ENCODE results near the gene PVRIG. TPM values are rescaled to one million over a fixed set of nuclear protein-coding genes. Genes with fewer than 3 reads are reported as not detected.
A peak's percentile ranks its signal among the peaks of the same experiment; 100 is the strongest.

Gene PVRIG
- total RNA-seq, 1 donor from 2014 or later, result not detected

GRCh38 chr7:100185726-100186125, 34.0 kb upstream of the PVRIG start:
- no peaks in the 10 kb centered on the region for H3K36me3 Mint-ChIP-seq (ENCODE audit: low read depth, unreplicated experiment)
- DNase-seq (ENCODE audit: low read depth) (no peak), FAIRE-seq (no peak)
- Histone ChIP-seq H3K36me3 (ENCODE audit: insufficient read depth, low read length) (no peaks in the 10 kb centered on the region), H3K9ac (ENCODE audit: low read length) (no peak overlapping the region), H4K20me1 (ENCODE audit: insufficient read depth, low read length) (no peaks in the 10 kb centered on the region), H3K4me2 (ENCODE audit: low read length) (no peak overlapping the region), H3K4me1 (ENCODE audit: insufficient read depth, low read length) (no peaks in the 10 kb centered on the region), H3K27ac (ENCODE audit: low read depth, low read length) (no peak overlapping the region), H3K4me3 (ENCODE audit: insufficient read depth, low read depth, low read length) (no peak overlapping the region), H2AFZ (ENCODE audit: low read depth, low read length) (no peak overlapping the region), H3K27me3 (ENCODE audit: insufficient read depth, low read length) (no peaks in the 10 kb centered on the region), H3K79me2 (ENCODE audit: insufficient read depth, low read length) (no peaks in the 10 kb centered on the region), H3K9me3 (ENCODE audit: insufficient read depth, low read depth, low read length) (no peaks in the 10 kb centered on the region)
- H3K4me1 Mint-ChIP-seq (ENCODE audit: low read depth, unreplicated experiment), result peaks cover 5% of the 10 kb centered on the region
- H3K4me3 Mint-ChIP-seq (ENCODE audit: unreplicated experiment), result no peak overlapping the region
- no peak overlapping the region for H3K27ac Mint-ChIP-seq (ENCODE audit: unreplicated experiment)
- H3K9me3 Mint-ChIP-seq (ENCODE audit: unreplicated experiment), result no peaks in the 10 kb centered on the region
- H3K27me3 Mint-ChIP-seq (ENCODE audit: low read depth, unreplicated experiment), result peaks cover 20% of the 10 kb centered on the region
- no peak for TF ChIP-seq EZH2 (IDR thresholded peaks at IDR 0.05; ENCODE audit: insufficient read depth, low read length)
- no peak for TF ChIP-seq CTCF (IDR thresholded peaks at IDR 0.05; ENCODE audit: insufficient read depth, low read depth, low read length)

DNA sequence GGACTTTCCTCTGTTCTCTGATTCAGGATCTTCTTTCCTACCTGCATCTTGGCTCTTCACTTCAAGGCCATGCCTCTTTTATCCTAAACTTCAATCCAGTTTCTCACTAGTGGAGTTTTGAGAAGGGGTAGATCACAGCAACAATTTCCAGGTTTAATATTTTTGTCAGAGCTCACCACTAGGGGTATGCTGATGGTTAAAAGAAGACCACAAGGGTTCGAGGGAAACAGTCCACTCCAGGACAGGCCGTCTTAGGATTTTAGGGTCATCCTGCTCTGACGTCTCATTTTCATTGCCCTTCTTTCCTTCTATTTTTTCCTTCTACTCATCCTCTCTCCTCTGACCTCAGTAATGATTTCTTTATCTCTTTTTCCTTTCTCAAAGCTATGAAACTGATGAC, 30.7 kb upstream of the PVRIG start:
- Histone ChIP-seq H3K4me1 (ENCODE audit: insufficient read depth, low read length) (no peaks in the 10 kb centered on the region), H3K9me3 (ENCODE audit: insufficient read depth, low read depth, low read length) (no peaks in the 10 kb centered on the region), H3K36me3 (ENCODE audit: insufficient read depth, low read length) (no peaks in the 10 kb centered on the region), H3K27ac (ENCODE audit: low read depth, low read length) (no peak overlapping the region), H3K9ac (ENCODE audit: low read length) (no peak overlapping the region), H3K79me2 (ENCODE audit: insufficient read depth, low read length) (no peaks in the 10 kb centered on the region), H3K4me3 (ENCODE audit: insufficient read depth, low read depth, low read length) (no peak overlapping the region), H3K27me3 (ENCODE audit: insufficient read depth, low read length) (no peaks in the 10 kb centered on the region), H2AFZ (ENCODE audit: low read depth, low read length) (no peak overlapping the region), H3K4me2 (ENCODE audit: low read length) (no peak overlapping the region), H4K20me1 (ENCODE audit: insufficient read depth, low read length) (no peaks in the 10 kb centered on the region)
- H3K4me3 Mint-ChIP-seq (ENCODE audit: unreplicated experiment), result no peak overlapping the region
- DNase-seq (ENCODE audit: low read depth) (no peak), FAIRE-seq (no peak)
- TF ChIP-seq EZH2 (IDR thresholded peaks at IDR 0.05; ENCODE audit: insufficient read depth, low read length), result no peak
- TF ChIP-seq CTCF (IDR thresholded peaks at IDR 0.05; ENCODE audit: insufficient read depth, low read depth, low read length), result no peak
- no peaks in the 10 kb centered on the region for H3K9me3 Mint-ChIP-seq (ENCODE audit: unreplicated experiment)
- no peak overlapping the region for H3K27ac Mint-ChIP-seq (ENCODE audit: unreplicated experiment)
- no peaks in the 10 kb centered on the region for H3K36me3 Mint-ChIP-seq (ENCODE audit: low read depth, unreplicated experiment)
- peaks cover 12% of the 10 kb centered on the region for H3K4me1 Mint-ChIP-seq (ENCODE audit: low read depth, unreplicated experiment)
- H3K27me3 Mint-ChIP-seq (ENCODE audit: low read depth, unreplicated experiment), result peaks cover 13% of the 10 kb centered on the region

DNA sequence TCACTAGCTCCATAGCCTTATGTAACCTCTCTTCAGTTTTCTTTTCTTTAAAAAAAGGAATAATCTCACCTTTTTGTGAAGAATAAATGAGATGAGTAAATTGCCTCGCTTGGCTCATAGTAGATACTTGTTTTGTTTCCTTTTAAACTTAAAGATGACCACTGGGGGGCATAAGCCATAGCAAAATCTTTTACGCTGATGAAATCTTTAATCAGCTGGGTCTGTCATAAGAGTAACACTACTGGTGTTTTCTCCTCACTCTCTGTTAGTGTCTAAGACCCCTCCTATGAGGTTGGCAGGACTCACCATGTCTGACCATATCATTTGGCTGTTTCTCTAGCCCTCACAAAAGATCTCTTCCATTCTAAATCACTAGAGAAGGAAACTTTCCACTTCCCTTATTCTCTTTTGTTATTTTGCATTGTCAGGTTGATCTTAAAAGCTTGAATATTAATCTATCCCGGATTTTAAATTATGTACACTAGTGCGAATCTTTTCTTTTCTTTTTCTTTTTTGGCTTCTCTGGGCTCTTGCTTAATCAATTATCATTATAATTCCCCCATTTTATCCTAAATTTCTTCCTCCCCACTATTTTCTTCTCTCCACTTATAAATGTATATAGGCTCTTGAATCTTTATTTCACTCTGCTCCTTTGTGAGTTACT, 29.6 kb upstream of the PVRIG start:
- no peak overlapping the region for H3K9ac ChIP-seq (ENCODE audit: low read length)
- peak; percentile 18 for DNase-seq (ENCODE audit: low read depth)
- H3K27ac ChIP-seq (ENCODE audit: low read depth, low read length), result no peak overlapping the region
- FAIRE-seq, result peak; percentile 45
- H3K4me1 ChIP-seq (ENCODE audit: insufficient read depth, low read length), result no peaks in the 10 kb centered on the region
- H3K4me1 Mint-ChIP-seq (ENCODE audit: low read depth, unreplicated experiment), result peaks cover 12% of the 10 kb centered on the region
- H3K36me3 ChIP-seq (ENCODE audit: insufficient read depth, low read length), result no peaks in the 10 kb centered on the region
- no peaks in the 10 kb centered on the region for H3K9me3 Mint-ChIP-seq (ENCODE audit: unreplicated experiment)
- H2AFZ ChIP-seq (ENCODE audit: low read depth, low read length), result no peak overlapping the region
- no peaks in the 10 kb centered on the region for H3K36me3 Mint-ChIP-seq (ENCODE audit: low read depth, unreplicated experiment)
- H4K20me1 ChIP-seq (ENCODE audit: insufficient read depth, low read length), result no peaks in the 10 kb centered on the region
- TF ChIP-seq EZH2 (IDR thresholded peaks at IDR 0.05; ENCODE audit: insufficient read depth, low read length) (no peak), CTCF (IDR thresholded peaks at IDR 0.05; ENCODE audit: insufficient read depth, low read depth, low read length) (peak; percentile 38)
- H3K4me3 ChIP-seq (ENCODE audit: insufficient read depth, low read depth, low read length), result no peak overlapping the region
- no peaks in the 10 kb centered on the region for H3K79me2 ChIP-seq (ENCODE audit: insufficient read depth, low read length)
- H3K27me3 Mint-ChIP-seq (ENCODE audit: low read depth, unreplicated experiment), result peaks cover 13% of the 10 kb centered on the region
- no peaks in the 10 kb centered on the region for H3K9me3 ChIP-seq (ENCODE audit: insufficient read depth, low read depth, low read length)
- H3K4me2 ChIP-seq (ENCODE audit: low read length), result no peak overlapping the region
- H3K27me3 ChIP-seq (ENCODE audit: insufficient read depth, low read length), result no peaks in the 10 kb centered on the region
- peak overlapping the region; percentile 85 for H3K27ac Mint-ChIP-seq (ENCODE audit: unreplicated experiment)
- no peak overlapping the region for H3K4me3 Mint-ChIP-seq (ENCODE audit: unreplicated experiment)

Data from astrocyte (in vitro differentiated cells and primary cell).